IPS-NIHi11 (cell line): ENCODE data around the gene GRID1.

Experiments
- DNase-seq: peaks from one replicate; pipeline ENCODE4 v3.0.0; 2012; ENCODE audit warnings: mixed read lengths, low spot score

GRID1 gene

DNA sequence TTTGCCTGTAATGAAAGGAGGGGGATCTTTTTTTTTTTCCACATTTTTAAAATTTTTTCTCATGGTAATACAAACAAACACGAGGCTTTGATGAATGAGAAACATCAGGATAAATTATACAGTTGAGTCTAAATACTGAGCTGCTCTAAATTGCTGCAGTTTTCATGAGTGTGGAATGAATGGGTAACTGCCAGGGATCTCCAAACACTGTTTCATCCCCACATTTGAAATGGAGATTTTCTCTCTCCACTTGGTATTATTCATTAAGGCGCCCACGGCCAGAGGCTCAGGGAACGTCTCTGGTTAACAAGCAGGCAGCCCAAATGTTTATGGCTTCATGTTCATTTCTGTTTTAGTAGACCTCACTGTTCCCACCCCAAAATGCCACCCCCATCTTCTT is 717.1 kb downstream of the GRID1 start:
- DNase-seq = no peak

DNA sequence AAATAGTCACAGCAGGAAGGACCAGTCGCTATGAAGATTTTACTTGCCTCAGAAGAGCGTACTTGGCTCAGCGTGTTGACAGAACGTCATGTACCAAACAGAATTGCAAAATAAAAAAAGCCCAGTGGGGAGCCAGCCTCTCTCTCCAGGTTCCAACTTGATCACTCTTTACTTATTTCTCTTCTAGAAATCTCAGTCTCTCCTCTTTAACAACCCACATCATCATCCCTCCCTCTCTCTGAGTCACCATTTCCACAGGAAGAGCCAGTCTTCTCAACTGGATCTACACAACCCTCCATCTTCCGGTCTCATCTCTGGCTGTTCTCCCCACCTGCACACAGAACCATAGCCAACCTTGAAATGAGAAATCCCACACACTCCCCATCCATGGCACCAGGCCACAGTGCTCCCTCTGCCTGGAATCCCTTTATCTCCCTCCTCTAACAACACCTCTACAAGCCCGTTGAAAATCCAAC is 718.3 kb downstream of the GRID1 start:
- no peak for DNase-seq

DNA sequence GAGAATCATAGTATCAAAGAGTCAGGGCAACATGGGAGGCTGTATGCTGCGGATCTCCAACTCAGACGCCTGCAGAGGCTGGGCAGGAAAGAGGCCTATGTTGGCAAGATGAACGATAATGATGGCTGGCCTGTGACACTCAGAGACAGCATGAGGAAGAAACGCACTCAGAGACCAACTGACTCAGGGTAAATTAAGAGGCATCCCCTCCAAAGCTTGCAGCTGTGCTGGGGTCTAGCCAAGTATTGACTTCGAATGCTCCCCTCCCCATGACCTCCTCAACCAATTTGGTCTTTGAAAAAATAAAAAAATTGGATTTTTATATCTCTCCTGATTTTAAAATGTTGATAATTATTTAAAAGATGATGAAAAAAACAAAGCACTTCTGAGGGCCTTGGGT is 718.9 kb downstream of the GRID1 start:
- DNase-seq = no peak

DNA sequence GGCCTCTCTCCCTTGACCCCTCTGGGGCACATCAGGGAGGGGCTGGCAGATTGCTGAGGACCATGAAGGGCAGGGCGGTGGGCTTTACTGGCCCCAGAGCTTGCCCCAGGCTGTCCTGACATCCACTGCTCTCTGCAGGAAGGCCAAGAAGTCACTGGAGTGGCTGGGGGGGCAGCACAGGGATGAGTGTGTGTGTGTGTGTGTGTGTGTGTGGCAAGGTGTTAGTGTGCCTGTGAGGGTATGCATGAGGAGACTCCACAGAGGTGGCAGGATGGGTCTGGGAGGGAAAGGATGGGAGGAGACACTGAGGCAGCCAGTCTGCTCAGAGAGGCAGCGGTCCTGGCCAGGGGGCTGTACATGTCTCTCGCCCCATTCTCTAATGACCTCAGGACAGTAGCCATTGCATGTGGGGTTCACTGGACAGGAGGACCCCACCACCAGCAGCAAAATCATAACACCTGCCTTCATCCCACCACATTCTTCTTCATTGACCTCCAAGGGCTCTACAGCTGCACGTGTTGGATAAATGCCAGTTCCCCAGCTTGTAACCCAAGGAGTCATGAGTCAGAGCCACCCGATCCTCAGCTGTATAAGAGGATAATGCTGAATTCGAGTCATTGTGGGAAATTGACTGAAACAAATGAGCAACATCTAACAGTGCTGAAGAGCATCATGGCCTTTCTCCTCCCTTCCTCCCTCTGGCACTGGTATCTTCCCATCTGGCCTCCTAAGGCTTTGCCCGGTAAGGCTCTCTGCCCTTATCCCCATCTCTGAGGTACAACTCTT is 720.5 kb downstream of the GRID1 start:
- DNase-seq = no peak

DNA sequence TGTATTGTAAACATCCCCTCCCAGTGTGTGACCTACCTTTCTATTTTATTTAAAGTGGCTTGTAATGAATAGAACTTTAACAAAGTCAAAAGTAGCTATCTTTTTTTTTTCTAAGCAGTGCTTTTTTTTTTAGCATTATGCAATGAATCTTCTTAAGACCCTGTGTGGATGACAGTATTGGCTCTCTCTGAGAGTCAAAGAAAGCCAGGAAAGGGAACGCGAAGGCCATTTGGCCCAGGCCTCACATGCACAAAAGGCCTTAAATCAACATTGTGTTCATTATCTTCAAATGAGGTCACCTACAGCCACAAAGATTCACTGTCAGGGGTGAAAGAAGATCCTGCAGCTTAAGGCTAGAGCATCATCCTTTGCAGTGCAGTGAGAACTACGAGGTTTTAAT is 721.5 kb downstream of the GRID1 start:
- DNase-seq = no peak

DNA sequence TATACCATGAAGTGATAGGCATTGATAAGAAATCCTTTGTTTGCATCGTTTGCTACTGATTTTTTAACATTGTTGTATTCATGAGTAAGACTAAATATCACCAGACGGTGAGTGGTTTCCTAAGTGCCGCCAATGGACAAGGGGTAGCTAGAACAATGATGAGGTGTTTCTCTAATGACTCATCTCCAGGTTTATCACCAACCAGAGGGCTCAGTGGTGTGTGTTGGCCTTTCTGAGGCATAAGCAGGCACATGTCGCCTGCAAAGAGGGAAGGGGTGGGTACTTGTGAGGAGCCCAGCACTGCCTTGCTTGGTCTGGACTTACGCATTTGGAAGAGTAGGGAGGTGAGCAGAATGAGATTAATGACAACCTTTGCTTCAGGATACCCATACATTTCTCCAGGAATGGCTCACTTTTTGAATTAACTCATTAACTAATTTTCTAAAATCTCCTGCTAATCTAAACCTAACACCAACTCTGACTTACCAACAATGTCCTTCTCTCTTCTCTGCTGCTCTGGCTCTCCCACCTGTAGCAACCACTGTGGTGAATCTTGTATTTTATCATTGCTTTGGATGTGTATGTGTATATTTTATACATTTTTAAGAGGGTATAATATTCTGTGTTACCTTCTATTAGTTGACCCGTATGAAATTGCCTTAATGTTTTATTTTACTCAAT is 722.6 kb downstream of the GRID1 start:
- no peak for DNase-seq

DNA sequence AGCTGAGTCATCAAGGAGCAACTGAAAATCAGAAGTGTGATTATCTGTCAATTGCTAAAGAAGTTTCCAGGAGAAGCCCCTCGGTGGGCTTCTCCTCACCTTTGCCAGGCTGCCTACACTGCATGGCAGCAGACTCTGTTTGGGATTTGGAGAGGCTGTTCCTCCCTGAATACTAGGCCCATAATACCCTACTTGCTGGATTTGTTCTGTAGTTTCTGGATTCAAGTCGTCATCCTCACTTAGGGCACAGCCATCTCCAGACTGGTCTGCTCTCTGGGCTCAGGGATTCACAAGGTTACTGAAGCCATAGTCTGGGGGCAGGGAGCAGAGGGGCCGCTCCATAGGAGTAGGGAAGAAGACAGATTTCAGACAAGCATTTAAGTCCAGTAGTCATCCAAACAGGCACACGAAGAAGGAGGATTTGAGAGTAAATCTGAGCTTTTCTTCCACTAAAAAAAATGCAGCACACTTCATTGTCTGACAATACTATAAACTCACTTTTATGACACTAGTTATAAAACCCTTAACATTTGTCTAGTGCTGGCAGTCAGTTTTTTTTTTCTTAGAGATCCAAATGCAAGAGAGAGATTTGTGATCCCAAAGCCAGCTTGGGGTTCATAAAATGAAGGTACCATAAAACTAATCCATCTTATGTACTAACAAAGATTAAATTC is 723.3 kb downstream of the GRID1 start:
- no peak for DNase-seq

DNA sequence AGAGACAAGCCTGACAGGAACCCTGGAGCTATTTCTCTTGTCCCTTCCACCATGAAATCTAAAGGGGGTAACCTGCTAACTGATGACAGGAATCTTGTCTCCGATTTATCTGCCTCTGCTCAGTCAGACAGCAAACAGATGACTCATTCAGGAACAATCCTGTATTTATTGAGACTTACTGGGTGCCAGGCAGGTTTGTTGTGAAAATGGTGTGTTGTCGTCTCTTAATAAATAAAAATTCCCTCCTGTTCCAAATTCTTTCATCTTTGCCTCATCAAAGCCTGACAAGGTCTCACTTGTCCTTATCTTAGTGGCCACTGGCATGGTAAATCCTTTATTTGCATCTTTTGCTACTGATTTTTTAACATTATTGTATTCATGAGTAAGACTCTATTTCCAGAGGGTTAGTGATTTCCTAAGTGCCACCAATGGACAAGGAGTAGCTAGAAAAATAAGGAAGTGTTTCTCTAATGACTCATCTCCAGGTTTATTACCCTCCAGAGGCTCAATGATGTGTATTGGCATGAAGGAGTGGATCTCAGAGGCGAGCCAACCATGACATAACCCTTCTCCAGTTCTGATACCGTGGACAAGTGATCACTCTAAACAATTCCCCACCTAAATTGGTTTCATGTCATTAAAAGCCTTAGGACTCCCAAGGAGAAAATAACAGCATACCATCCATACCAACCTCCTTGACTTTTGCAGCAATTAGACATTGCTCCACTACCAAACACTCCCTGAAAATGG is 724.0 kb downstream of the GRID1 start:
- no peak for DNase-seq

DNA sequence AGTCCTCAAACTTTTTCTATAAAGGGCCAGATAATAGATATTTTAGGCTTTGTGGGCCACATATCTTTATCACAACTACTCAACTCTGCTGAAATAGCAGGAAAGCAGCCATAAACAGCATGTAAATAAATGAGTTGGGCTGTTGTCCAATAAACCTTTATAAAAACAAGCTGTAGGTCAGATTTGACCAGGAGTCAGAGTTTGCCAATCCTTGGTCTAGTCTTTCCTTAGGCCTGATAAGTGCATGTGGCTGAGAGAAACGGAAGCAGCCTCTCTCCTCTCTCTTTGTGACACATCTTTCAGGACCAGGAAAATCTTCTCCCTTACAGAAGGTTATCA is 724.5 kb downstream of the GRID1 start:
- DNase-seq = no peak

DNA sequence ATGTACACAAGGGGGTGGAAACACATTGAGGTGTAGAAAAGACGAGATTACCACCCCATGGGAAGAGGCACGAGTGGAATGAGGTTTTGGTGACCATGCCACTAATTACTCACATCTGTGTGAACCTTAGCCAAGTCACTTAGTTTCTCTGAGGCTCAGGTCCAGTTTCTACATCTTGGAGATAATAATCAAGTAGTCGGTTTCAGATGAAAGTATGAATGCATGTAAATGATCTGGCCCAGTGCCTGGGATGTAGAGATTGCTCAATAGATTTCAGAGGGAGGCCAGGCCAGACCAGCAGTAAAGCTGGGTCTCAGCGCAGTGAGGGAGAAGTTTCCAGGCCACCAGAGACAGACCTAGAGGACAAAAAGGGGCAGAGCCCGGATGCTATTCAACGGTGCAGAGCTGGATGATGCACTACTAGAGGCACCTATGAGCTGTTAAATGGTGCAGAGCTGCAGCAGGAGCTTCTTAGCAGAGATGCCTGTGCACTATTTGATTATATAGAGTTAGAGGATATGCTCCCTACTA is 725.1 kb downstream of the GRID1 start:
- DNase-seq = no peak

DNA sequence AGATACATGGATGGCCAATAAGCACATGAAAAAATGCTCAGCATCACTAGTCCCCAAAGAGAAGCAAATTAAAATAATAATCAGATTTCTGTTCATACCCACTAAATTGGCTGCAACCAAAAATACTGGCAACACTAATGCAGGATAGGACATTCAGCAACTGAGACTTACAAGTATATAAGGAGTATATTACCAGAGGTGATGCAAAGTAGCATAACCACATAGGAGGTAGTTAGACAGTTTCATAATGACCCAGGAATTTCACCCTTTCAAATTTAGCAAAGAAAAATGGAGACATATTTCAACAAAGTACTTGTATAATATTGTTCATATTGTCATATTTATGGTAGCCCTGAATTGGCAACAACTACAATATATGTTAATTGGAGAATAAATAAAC is 727.8 kb downstream of the GRID1 start:
- DNase-seq = no peak

DNA sequence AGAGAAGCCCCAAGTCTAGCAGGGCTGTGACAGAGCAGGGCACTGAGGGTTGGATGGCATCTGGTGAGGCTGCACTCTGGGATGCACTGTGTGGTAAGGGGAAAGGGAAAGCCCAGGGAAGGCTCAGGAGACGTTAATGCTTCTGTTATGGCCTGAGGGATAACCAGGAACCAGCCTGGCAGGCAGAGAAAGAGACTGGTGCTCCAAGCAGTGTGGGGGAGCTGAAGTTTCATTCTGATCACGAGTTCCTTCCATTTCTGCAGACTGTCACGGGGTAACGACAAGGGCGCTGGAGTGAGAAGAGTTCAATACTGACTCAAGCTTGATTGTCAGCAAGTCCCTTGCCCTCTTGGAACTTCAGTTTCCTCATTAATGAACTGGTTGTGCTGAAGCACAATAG is 730.9 kb downstream of the GRID1 start:
- DNase-seq = no peak

DNA sequence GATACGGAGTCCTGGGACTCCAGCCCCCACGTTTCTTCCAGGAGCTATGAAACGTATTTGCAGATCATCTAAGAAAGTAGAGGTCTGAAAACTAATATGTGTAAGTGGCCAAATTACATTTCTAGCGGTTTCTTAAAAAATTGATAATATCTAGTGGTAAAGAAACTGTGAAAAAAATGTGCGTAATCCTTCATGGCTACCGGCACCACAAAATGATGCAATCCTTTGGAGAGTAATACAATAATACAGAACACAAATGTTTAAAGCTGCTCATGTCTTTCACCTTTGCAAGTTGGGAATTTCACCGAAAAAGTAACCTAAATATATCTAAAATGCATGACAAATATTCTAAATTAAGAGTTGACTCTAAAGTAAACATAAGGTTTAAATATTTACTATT is 742.1 kb downstream of the GRID1 start:
- DNase-seq = no peak

DNA sequence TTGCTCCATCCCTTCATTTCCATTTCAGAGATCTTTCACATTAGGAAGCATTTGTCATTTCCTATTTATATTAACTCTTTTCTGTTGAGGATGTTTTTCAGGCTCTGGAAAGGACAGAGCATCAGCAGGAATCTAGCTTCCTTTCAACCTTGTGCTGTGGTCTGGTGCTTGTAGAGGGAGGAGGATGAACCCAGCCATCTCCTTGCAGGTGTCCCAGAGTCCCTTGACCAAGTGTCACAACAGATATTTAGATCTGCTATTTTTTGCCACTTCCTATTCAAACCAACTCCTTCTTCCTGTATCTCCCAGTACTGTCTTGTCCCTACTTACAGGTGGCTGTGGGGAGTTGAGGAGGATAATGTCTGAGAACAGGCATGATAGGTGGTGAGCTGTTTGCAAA is 742.8 kb downstream of the GRID1 start:
- DNase-seq = no peak

DNA sequence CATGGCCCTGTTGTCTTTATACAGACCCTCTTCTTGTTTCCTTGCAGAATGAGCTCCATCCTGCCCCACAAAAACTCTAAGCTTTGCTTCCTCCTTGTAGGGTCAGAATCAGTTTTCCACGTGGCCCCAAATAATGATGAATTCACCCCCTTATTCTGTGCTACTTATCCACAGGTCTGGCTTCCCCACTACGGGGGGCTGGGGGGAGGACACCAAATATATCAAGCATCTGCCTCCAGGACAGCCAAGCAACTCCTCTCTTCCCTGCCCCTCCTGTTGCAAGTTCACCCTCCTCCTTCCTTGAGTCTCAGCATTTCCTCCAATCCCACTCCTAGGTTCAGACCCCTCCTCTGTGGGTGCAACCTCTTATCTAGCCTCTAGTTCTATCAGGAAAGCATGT is 743.3 kb downstream of the GRID1 start:
- DNase-seq = no peak

DNA sequence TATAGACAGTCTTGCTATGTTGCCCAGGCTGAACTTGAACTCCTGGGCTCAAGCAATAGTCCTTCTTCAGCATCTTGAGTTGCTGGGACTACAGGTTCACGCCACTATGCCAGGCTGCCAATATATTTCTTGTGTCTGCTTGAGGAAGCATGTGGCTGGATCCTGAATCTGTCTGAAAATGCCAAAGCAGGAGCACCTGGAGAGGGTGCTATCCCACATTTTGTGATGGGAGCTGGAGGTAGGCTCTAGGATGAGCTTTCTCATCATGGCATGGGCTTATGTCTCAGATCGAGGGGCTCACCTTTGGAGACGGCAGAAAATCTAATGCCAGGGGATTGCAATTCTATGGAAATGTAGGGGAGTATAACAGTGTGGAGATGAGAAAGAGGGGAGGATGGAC is 744.2 kb downstream of the GRID1 start:
- no peak for DNase-seq

DNA sequence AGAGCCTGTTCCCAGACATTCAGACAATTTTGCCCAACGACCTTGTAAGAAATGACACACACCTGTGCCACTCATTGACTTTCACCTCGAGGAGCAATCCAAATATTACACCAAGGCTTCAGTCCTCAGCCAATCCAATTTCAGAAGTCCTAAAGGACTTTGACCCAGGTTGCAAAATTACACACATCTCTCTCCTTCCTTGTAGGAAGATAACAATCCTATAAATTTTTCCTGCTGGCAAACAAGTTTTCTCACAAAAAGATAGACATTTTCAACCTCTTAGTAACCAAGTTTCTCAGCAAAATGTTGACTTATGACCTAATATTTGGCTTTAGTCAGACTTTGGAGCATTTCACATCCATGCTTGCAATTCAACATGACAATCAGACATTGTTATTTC is 745.0 kb downstream of the GRID1 start:
- DNase-seq = no peak

DNA sequence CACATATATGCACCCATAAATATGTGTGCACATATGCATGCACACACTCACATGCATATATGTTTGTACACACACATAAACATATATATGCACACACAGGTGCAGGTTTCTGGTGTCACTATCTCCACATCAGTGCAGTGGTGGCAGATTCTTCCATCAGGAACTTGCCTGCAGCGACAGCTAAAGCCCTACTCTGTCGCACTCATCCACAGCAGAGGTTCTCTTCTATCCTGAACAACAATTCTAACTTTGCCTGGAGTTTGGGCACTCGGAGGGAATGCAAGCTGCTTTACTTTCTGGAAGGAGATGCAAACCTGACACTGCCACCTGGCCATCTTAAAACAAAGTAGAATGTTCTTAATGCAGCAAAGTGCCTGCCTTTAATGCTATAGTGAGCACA is 745.8 kb downstream of the GRID1 start:
- no peak for DNase-seq

DNA sequence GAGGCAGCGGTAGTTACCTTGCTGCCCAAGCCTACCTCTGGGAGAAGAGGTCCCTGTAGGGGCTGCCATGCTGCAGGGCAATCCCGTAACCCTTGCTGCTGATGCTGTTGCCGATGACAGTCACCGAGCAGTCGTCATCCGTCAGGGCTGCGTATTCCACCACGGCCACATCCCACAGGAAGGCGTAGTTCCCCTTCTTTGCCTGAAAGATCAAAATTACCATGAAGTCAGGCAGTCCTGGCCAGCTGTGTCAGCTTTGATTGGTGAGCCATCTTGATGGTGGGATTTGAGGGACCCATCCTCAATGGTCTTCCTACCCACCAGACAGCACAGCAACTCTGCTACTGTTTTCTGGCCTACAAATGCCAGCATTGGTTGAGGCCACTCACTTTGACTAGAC is 746.8 kb downstream of the GRID1 start:
- no peak for DNase-seq

DNA sequence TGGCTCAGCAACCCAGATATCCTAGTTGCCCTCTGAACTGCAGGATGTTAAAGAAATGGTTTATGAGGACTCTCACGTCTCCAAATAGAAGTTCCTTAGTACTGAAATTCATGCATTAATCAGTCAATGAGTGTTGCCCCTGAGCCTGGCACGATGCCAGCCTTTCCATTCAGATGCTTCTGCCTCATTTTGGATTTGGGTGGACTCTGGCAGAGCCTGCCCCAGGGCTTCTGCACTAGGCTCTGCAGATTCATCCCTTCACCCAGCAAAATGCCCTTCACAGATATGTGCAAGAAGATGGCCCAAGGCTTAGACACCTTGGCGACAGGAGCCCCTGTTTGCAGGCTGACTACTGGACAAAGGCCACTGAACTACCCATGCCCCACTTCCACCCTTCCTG is 747.8 kb downstream of the GRID1 start:
- DNase-seq = no peak

DNA sequence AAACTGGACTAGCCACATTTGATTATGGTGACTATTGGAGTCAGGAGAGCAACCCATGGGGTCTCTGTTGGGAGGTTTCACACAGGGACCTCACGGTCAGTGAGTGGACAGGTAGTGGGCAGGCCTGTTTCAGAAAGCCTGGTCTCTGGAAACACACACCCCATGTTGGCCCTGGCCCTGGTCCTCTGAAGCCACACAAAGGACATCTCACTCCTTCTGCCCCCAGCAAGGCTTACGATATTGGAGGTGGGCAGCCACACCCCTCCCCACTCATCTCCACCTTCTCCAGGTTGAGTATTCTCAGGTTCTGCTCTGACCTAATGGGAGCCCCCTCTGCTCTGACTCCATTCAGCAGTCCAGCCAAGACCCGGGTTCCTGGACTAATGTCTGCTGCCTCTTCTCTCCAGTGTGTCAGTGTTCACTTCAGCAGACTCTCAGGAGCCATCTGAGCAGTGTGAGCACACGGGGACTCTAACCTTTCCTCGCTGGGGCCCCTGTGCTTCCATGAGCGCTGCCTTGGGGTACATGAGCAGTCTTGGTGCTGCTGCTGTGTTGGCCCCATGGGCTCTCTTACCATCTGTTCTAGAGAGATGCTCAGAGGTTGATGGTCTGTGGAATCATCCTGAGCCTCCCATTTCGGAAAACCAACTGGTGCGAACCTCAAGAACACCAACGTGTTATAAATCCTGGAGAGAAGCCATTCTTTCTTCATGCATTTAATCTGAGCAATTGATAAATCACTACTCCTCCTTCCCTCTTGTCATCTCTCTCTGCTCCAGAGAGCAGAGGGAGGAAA is 748.6 kb downstream of the GRID1 start:
- no peak for DNase-seq

DNA sequence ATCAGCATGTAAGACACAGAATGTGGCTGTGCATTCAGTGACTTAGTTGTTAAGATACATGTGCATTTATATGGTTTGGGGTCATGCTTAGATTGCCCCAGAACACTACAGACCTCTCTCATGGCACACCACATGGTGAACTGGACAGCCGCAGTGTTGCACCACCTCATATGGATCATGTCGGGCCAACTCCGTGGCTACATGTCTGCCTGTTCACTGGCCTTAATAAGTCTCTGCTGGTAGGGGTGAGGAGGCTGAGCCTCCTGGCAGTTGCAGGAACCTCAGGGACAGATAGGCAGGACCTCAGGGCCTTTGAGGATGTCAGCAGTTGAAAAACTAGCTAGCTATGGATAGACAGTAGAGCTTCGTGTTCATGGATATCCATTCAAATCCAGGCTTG is 751.0 kb downstream of the GRID1 start:
- DNase-seq = no peak
